NCI-H187 (cell line): Measurements from ENCODE around the gene AMFR.

Source experiments
- DNase-seq, 2 experiments: peaks; one replicate each; lab custom pipeline; 2025; lab: John Stamatoyannopoulos, UW

The AMFR gene

DNA sequence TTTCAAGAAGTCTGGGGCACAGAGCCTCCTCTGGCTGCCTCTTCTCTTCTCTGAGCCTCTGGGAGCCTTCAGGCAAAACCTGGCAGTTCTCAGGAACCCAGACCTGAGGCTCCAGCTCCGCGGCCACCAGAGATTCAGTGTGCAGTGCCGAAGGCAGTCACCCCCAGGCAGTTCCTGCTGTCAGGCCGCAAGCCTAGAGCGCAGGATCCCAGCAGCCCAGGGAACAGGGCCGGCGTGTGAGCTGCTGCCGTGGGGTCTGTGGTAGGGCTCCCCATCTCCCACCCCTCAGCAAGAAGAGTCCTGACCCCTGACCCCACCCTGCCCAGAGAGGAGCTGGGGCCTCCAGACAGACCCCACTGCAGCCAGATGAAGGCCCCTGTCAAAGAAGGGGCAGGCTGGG lies 78.2 kb downstream of the AMFR start:
- DNase-seq: no peak

DNA sequence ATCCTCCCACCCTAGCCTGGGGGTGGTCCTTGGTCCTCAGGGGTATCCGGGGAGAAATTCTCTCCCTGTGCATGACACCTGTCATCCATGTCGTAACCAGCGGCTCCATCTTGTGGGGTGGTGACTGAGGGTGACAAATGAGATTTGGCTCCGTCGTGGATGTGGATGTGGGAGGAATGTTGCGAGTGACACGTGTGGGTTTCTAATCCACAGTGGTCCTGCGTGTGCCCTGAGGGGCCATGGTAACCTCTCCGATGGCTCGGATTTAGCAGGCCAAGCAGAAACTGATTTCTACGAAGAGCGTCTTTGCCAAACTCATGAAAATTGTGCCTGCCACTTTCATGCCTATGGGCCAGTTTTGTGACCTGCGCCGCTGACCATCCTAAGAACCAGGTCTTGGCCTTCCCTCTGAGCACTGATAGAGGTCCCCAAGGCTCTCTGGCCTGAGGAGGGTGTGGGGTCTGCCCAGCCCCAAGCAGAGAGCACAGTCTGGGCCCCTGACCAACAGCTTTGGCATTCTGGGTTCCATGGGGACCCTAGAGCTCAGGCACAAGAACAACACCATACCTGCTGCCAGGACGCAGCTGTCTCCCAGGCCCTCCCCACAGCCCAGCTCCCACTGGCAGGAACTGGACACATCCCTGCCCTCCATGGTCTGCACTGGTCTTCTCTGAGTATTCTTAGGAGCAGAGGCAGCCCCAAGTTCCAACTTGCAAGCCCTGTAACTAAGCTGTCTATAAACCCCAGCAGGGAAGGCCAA lies 79.0 kb downstream of the AMFR start:
- DNase-seq: no peak

DNA sequence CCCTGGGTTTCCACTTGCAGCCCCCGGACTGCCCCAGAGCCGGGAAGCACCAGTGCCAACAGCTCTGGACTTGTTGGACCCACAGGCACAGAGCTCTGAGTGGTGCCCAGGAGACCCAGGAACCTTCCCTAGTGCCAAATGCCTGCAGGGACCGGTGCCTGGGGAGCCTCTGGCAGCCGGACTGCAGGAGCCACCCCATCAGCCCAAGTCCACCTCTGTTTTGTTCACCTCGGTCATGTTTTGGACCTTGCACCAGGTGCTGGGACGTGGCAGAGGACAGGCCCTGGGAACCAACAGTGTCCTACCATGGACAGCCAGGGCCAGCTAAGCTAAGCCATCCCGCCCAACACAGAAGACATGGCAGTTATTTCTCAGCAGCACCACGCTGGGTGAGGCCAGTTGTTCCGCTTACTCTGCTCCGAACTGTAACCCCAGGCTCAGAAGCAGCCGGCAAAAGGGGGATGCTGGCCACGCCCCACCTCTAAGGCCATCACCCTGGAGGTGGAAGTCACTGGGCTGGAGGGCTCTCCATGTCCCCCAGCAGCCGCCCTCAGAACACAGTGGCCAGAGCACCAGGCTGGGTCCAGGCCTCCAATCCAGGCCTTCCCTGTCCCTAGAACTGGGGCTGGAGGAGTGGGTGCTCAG lies 79.8 kb downstream of the AMFR start:
- no peak for DNase-seq

DNA sequence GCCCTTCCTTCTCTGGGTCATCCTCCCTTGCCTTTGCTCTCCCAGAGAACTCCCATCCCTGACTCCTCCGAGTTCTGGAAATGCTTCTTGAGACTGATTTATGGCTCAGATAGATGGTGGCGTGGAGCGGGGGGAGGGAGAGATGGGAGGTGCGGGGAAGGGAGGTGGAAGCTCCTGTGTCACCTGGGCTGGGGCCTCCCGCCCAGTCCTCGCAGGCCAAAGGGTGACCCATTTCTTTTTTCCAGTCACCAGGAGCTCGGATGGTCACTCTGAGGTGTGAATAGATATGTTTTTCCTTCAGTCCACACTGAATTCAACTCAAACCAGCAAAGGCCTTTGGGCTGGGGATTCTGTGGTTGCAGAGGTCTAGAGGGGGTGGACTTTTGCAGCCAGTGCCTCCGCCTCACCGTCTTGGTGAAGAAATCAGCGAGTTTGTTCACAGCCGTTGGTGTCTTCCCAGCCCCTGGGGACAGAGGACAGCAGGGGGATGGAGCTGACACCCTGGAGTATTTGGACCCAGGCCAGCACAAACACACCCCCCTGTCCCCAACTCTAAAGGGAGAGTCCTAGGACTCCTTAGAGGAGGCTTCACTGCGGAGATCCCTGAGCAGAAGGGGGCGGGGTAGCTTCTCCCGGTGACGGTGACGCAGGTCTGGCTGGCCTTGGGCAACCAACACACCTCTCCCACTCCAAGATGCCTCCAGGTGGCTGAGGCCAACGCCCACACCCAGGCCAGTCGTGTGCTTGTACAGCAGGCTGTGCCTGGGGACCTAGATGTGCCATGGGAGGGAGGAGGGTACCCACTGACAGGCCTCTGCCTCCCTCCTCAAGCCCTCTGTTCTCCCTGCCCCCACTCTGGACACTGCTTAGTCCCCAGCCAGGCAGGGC lies 80.6 kb downstream of the AMFR start:
- no peak for DNase-seq

DNA sequence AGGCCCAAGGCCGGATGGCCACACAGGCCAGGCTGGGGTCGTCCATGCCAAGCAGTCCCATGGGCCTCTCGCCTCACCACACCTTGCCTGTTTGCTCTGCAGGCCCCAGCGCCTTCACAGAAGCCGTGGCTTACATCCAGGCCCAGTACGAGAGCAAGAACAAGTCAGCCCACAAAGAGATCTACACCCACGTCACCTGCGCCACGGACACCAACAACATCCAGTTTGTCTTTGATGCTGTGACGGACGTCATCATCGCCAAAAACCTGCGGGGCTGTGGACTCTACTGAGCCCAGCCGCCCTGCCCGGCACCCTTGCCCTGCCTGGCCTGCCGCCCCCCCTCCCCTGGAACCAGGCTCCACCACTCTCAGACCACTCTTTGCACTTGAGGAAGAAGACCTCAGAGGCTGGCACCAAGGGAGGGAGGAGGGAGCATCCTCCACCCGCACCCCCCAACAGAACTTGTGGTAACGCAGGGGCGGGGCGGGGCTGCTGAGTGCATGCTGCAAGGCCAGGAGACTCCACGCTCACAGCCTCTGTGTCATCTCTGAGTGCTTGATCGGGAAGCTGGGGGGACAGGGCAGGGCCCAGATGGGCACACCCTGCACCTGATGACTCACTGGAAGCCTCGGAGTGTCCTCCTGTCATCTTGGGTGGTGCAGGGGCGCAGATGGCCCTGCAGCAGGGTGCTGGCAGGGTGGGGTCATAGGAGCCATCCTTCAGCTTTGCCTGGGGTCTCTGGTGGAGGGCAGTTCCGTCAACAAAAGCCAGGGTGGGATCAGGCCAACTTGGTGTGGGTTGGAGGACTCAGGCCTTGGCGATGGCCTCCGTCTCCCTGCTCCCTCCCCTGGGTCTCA lies 81.5 kb downstream of the AMFR start:
- DNase-seq: no peak

DNA sequence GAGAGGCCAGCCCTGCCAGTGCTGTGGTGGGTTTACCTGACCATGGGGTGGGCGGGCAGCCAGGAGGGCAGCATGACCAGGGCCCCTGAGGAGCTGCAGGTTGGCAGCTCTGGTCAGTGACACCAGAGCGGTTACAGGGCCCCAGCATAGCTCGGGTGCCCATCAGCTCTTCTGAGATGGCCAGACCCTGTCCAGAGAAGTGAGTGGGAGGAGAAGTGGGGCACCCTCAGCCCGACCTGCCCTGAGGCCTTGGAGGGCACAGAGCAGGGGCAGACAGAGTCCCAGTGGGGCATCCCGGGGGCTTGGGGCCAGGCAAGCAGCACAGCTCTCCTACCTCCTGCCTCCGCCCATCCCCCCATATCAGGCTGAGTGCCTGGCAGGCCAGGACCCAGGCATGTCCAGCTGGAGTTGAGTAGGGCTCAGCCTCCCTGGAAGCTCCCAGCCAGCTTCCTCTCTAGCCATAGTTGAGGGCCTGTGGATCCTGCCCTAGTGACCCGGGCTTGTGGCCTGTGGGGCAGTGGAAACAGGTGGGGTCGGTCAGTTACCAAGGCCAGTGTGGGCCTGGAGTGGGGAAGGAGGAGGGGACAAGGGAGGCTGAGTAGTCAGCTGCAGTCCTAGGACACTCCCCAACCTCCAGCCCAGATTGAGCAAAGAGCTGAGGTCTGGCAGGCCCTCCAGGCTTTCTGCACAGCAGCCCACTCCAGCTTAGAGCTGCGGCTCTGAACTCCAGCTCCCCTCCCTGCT lies 83.5 kb downstream of the AMFR start:
- DNase-seq: no peak

DNA sequence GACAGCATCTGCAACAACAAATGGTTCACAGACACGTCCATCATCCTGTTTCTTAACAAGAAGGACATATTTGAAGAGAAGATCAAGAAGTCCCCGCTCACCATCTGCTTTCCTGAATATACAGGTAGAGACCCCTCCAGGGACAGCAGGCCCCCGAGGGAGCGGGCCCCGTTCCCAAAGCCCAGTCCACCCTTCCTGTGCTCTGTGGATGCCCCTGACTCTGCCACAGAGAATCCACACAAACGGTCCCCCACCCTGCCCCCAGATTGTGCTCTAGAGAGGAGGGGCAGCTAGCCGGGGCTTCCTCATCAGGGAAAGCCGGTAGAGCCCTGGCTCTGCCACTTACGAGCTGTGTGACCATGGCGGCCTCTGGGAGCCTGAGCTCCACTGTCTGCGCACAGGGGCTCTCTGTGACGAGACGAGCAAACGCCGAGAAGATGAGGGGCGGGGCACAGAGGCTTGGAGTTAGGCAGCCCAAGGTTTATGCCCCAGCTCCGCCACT lies 84.4 kb downstream of the AMFR start:
- no peak for DNase-seq

DNA sequence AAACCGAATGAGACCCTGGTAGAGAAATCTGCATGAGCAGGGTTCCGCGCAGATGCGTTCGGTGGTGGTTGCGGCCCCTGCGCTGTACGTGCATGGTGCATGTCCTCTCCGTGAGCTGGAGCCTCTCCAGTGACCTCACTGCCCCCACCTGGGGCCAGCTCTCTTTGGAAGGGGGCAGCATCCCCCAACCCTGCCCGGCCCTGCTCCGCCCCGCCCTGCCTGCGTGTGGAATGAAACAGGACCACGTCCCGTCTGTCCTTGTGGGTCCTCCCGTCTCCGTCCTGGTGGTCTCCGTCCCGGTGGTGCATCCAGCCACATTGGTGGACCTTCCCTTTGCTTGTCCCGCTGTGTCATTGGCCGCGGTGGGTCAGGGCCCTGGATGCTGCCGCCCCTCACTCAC lies 84.9 kb downstream of the AMFR start:
- no peak for DNase-seq

DNA sequence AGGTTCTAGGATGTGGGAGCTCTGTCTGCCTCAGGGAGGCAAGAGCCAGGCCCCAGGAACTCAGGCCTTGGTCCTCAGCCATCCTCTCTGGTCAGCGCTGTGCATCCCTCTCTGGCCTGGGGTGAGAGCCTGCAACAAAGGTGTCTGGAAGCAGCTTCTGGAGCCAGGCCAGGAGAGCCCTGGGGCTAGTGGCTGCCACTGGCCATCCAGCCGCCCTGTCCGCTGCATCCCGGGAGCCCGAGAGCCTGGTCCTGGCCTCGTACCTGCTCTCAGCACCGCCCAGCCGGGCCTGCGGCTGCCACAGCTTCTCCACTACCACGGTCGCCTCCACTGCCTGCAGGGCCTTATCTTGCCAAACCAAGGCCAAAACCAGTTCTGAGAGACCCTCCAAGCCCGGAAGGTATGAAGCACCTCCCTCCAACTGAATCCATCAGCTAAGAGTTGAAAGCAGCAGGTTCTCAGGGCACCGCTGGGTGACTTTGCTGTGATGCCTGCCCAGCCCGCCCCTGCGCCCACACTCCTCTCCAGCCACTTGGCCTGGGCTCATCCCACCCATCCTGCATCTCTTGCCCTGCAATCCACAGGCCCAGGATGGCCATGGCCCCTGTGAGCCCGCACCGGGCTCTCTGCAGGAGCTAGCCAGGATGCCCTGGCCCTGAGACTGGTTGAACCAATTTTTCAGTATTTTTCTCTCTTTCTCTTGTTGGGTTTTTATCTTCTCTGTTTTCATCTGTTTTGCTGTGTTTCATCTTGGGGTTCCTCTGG lies 85.7 kb downstream of the AMFR start:
- DNase-seq: no peak

DNA sequence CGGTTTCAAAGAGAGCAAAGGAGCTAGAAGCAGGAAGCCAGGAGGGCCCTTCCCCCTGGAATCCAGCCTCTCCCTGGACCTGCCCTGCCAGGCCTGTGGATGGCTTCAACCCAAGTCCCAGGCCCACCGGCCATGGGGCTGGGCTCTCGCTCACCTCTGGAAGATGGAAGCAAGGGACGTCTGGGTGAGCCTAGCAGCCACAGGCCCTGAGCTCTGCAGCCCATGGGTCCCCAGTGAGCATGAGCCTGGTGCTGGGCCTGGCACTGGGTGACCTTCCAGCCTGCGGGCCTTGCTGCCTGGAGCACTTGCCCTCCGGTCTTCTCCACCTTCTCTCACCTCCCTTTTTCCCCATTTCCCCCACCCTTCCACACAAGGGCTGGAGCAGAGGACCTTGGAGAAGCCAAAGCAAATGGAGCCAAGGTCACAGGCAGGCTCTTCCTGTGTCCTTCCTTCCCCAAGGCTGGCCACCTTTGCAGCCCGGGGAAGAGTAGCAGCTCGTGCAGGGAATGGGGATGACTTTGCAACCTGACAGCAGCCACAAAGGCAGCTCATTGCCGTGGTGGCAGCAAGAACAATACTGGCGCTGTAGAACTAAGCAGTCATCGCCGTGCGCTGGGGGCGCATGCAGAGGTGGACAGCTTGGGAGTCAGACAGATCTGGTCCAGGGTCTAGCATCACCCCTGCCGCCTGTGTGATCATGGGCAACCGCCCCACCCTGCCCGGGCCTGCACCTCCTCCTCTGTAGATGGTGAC lies 86.6 kb downstream of the AMFR start:
- no peak for DNase-seq

DNA sequence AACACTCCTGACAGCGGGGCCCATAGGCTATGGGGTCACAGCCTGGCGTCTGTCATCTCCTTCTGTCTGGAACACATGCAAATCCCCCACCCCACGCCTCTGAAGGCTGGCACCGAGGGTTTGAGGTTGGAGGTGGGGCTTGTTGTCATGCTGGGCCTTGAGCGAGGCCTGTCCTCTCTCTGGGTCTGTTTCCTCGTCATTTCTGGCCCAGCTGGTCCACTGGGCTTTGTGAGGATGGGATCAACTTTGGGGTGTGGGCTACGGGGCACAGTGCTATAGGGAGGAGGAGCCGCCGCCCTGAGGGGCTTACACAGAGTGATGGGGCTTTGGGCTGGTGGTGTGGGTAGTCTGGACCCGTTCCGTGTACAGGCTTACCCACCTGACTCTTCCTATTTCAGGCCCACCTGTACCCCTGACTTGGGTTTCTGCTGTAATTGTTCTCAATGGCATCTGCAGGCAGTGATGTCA lies 87.5 kb downstream of the AMFR start:
- no peak for DNase-seq

DNA sequence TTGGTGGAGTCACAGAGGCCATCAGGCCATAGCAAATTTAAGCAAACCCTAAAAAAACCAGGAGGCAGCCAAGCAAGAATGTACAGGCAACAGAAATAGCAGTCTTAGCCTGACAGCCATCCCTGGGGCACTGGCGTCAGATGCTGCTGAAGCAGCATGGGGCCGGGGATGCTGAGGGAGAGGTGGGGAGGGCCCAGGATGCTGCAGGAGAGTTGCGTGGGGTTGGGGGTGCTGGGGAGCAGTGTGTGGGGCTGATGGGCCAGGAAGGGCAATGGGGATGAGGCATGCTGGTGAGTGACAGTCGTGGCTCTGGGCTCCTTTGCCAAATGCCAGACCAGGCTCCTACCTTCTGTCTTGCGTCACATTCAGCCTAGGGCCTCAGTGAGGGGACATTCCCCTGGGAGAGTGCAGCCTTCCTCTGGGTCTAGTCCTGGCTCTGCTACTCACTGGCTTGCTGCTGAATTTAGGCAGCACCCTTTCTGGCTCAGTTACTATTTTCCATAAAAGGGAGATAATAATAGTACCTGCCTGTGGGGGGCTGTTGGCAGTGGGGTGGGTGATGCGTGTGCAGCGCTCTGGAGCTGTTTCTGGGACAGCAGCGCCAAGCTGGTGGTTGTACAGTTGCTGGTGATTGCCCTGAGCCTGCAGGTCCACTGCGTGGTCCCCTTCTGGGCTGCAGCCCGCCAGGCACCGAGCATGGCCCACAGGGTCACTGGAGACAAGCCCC lies 88.1 kb downstream of the AMFR start:
- no peak for DNase-seq

DNA sequence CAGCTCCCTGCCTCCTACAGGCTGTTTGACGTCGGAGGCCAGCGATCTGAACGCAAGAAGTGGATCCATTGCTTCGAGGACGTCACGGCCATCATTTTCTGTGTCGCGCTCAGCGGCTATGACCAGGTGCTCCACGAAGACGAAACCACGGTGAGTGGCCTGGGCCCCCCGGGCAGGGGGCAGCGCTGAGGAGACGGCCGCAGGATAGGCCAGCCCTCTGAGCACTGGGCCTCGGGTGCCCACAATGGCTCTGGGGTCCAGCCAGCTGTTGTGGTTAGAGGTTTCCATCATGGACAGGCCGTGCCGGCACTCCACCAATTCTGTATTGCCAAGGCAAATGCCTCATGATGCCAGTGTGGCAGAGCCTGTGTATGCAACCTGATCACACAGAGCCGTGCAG lies 88.6 kb downstream of the AMFR start:
- no peak for DNase-seq

DNA sequence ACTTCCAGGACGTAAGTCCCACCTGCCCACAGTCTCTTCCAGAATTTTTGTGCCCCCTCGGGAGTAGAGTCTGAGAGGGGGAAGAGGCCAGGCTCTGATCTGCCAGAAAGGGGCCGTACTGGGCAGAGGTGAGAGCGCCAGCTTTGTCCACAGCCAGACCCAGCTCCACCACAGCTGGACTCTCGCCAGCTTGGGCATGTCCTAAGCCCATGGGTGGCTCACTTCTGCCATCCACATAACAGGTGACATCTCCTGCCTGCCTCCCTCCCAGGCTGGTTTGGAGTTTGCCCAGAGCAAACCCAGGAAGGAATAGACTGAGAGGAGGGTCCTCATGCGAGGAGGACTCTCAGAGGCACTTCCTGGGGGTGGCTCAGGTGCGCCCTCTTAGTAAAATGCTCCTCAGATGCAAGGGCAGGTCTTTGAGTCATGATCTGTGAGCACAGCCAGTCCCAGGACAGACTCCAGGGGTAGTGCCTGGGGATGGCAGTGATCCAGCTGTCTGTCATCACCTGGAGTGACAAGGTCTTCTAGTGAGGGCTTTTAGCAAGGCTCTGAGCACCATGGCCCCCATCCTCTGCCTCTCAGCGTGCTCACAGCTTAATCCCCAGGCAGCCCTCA lies 89.2 kb downstream of the AMFR start:
- DNase-seq: no peak

DNA sequence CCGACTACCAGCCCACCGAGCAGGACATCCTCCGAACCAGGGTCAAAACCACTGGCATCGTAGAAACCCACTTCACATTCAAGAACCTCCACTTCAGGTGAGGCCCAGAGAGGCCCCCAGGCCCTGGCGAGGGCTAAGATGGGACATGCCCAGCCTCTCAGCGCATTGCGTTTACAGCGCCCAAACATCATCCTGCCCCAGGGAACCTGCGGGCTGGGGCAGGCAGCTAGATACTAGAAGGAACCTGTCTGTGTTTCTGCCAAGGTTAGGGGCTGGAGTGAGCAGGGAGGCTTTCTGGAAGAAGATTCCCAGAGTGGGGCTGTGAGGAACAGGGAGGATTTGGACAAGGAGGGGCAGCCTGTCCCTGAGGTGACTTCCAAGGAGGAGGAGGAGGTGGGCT lies 90.6 kb downstream of the AMFR start:
- no peak for DNase-seq

DNA sequence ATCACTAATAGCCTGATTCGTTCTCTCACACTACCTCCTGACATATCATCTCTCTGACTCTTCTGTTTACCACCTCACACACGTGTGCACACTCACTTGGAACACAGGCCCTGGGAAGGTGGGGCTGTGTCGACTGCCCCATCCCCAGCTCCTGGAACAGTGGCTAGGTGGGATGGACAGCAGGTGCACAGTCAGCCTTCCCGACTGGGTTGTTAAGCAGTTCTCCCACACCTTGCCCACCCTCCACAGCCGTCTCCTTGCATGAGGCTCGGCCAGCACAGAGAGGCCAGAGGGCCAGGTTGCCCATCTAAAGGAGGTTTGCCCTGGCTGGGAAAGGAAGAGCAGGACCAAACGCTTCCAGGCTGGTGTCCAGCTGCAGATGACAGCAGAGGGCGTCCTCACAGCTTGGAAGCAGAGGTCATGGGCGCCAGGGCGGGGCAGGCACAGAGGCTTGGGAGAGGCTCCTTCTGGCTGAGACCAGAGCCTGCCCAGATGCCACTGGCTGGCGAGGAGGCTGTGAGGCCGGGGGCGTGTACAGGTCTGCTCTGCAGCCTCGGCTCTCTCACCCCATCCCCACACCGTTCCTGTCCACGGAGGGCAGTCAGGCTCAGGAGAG lies 92.8 kb downstream of the AMFR start:
- DNase-seq: no peak

DNA sequence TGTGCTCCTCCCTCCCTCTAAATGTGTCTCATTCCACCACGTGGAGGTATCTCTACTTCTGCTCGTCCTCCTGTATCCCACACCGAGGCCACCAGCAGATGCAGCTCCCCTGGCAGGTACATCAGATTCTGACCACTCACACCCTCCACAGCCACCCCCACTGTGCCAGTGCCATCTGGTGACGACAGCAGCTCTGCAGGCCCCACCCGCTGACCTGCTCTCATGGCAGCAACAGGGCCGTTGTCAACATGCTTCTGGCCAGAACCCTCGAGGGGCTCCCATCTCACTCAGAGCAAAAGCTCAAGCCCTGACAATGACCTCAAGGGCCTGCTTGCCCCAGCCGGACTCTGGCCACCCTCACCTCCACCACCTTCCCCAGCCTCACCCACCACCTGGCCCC lies 93.4 kb downstream of the AMFR start:
- no peak for DNase-seq

DNA sequence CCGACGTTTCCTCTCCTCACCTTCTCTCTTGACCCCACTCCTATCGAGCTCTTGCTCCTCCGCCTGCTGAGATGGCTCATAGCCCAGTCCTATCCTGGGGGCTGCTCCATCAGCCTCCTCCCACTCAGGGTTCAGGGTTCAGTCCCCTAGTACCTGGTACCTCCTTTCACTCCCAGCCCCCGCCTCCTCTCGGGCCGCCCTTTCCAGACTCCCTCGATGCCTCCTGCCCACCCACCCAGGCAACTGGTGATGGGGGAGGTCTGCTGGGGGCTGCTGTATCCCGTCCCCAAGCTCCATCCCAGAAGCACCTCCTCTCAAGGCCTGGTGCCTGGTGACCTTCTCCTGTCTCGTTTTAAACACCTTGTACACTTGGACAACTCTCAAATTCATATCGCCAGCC lies 93.9 kb downstream of the AMFR start:
- no peak for DNase-seq
